HG03175 (cell line): Measurements from ENCODE around the gene ZNF780B.

Experiments used
- ATAC-seq: cut with Tn5 transposase; IDR thresholded peaks from one replicate; pipeline ENCODE4 v1.9.1; 2021; ENCODE audit warnings: mild to moderate bottlenecking, moderate library complexity; ENCODE audit not compliant: unreplicated experiment

ZNF780B gene

DNA sequence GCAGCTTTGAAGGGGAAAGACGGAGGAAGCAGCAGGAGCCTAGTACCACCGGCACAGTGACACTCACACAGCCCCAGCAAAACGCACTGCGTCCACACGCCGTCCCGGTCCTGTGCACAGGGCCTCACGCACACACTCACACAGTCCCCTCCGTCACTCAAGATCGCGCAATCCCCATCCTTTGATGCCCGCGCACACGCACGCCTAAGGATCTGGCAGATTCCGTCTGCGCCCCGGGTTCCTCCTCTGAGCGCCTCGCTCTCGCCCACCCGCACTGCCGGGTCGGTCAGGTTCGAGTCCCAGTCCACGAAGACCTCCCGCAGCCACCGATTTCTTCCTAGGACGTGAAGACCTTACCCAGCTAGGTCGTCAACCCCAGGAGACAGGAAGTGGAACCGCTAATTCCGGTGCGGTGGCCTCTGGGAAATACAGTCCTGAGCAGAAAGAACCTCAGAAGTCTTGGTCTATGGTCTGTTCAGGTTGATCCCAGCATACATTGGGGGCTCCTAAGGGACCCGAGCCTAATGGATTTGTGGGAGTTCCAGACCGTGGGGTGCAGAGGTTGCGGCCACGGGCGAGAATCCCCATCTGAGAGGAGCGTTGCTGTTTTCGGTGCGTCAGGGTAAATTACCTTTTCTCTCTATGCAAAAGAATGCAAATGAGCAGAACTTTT, at the start of gene ZNF780B:
TSS of gene ZNF780B (minus strand) at position 400 of the 673 bp plus-strand sequence. CDS start 5,899 bp downstream, outside the sequence.
- ATAC-seq = peak; percentile 76

DNA sequence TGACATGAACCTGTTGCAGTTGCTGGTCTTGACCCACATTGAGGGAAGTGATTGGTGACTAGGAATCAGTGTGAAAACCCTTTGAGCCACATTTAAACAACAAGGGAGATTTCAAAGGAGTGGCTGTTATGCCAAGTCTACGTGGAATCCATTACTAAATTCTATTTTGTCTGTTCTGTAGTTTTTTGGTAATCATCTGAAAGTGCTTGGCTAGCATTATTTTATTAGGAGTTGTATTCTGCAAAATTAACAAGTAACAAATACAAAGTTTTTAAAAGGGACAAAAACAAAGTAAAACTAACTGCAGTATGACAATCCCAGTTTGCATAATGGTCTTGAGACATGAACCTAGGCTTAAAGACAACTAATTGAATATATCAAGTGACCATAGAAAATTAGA, 48.7 kb upstream of the ZNF780B start:
- ATAC-seq = no peak

- ATAC-seq = no peak
These were observed 47.6 kb upstream of the ZNF780B start for GRCh38 chr19:40103600-40103999.

GRCh38 chr19:40101813-40102212, 45.8 kb upstream of the ZNF780B start:
- ATAC-seq = no peak

GRCh38 chr19:40093416-40093815, 37.4 kb upstream of the ZNF780B start:
- ATAC-seq = no peak

DNA sequence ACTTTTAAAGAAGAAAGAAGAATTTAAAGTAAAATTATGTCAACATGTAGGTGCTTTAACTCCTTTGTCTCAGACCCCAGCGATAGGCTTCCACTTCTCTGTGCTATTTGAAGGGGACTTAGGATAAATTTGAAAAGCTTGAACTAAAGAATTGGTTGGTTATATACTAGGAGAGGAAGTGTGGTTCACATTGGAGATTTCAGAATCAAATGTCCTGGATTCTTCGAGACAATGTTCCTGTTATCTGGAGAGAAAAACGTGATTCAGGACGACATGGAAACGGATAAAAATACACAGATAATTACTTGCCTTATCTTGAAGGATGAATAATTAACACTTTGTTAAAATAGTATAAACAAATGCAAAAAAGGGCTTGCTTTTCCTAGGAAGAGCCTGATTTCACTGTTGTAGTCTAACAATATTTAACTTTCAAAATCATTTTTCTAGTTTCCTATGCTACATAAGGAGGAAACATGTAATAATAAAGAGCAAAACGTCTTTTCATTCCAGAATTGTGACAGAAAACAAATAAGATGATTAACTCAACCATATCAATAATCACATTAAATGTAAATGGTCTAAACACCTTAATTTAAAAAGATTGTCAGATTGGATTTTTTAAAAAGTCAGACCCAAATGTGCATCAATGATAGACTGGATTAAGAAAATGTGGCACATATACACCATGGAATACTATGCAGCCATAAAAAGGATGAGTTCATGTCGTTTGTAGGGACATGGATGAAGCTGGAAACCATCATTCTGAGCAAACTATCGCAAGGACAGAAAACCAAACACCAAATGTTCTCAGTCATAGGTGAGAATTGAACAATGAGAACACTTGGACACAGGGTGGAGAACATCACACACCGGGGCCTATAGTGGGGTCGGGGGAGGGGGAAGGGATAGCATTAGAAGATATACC, 35.4 kb upstream of the ZNF780B start:
- no peak for ATAC-seq

DNA sequence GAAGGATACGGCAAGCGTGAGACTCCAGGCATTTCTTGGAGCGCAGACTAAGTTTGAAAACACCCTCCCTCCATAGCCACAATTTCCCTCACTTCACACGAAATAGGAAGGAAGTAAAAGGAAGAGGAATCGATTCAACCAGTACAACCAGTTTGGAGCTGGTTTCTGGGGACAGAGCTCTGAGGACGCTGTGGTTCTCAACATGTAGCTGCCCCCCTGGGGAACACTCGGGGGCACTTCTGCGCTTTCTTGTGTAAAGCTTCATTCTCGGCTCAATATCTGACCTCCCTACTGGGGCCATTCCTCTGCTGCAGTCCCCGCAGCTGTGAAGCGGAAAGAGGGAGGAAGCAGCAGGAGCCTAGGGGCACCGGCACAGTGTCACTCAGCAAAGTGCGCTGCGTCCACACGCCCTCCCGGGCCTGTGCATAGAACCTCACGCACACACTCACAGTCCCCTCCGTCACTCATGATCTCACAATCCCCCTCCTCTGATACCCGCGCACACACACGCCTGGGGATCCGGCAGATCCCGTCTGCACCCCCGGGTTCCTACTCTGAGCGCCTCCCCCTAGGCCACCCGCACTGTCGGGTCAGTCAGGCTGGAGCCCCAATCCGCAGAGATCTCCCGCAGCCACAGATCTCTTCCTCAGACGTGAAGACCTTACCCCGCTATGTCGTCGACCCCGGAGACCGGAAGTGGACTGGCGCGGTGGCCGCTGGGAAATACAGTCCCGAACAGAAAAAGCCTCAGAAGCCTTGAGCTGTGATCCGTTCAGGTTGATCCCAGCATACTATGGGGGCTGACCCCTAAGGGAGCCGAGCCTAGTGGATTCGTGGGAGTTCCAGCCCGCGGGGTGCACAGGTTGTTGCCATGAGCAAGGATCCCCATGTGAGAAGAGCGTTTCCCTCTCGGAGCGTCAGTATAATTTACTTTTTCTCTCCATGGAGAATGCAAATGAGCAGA, 34.5 kb upstream of the ZNF780B start, which contains the start of gene ZNF780A:
TSS of gene ZNF780A (minus strand) at position 703 of the 964 bp plus-strand sequence. CDS start 6,190 bp downstream, outside the sequence.
- peak; percentile 83 for ATAC-seq

- ATAC-seq = no peak
These were observed 33.4 kb upstream of the ZNF780B start for GRCh38 chr19:40089462-40089861.

GRCh38 chr19:40088299-40089047, 32.4 kb upstream of the ZNF780B start:
- ATAC-seq = no peak

DNA sequence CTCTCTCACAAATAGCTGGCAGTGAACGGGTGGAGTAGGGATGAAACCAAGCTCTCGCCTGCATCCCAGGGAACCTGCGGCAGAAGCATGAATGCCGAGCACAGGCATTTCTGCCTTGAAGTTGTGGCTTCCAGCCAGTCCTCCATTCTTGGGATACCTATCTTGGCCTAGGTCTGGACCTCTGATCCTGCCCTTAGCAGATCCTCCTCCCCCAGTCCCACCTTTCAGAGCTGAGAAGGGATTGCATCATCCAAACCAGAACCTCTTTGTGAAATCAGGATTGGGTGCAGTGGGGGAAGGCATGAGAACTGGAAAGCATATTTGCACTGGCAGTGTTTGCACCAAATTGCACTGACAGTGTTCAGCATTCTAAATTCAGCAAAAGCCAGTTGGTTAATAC, 28.9 kb upstream of the ZNF780B start:
- ATAC-seq = no peak

- ATAC-seq = no peak
These were observed 25.4 kb upstream of the ZNF780B start for GRCh38 chr19:40081411-40081810.

DNA sequence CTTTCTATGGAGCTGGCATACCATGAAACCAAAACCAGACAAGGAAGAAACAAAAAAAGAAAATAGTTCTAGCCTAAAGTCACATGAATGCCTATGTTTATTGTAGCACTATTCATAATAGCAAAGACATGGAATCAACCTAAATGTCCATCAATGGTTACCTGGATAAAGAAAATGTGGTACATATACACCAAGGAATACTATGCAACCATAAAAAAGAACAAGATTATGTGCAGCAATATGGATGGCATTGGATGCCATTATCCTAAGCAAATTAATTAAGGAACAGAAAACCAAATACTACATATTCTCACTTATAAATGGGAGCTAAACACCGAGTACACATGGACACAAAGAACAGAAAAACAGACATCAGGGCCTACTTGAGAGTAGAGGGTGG, 24.3 kb upstream of the ZNF780B start:
- no peak for ATAC-seq

GRCh38 chr19:40078377-40078776, 22.3 kb upstream of the ZNF780B start:
- ATAC-seq = no peak

- ATAC-seq = no peak
These were observed 14.0 kb upstream of the ZNF780B start for GRCh38 chr19:40070058-40070457.

GRCh38 chr19:40059624-40060023, 3.6 kb upstream of the ZNF780B start:
- ATAC-seq = no peak

DNA sequence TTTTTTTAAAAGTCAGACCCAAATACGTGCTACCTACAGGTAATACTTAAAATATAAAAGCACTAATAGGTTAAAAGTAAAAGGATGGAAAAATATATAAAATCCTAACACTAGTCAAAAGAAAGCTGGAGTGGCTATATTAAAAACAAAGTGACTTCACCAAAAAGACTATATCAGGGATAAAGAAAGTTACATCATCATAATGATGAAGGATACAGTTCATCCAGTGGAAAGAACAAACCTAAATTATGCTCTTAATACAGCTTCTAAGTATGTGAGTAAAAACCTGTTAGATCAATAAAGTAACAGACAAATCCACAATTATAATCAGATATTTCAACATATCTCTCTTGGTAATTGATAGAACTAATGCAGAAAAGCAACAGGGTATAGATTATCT, 1.1 kb upstream of the ZNF780B start:
- ATAC-seq = no peak

DNA sequence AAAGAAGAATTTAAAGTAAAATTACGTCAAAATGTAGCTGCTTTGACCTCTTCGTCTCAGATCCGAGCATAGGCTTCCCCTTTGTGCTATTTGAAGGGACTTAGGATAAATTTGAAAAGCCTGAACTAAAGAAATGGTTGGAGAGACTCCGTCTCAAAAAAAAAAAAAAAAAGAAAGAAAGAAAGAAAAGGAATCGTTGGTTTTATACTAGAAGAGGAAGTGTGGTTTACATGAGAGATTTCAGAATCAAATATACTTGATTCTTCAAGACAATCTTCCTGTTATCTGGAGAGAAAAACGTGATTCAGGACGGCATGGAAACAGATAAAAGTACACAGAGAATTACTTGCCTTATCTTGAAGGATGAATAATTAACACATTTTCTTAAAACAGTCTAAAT, 474 bp upstream of the ZNF780B start:
- ATAC-seq = no peak

DNA sequence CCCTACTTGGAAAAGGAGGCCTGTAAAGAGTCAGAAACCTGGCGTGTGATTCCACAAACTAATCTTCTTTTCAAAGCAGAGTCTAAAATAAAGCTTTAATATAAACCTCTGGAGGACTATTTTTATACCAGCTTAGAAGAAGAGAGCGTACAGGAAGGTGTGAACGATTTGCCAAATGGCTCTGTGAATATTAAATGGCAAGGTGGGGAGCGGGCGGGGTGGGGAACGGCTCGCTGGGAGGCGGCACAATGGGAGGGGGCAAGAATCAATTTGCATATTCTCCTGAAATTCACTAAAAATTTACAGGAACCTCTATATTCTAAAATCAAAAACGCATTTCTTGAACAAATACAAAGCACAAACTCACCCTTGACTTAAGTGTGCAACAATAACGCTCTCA, 982 bp downstream of the ZNF780B start:
- no peak for ATAC-seq

DNA sequence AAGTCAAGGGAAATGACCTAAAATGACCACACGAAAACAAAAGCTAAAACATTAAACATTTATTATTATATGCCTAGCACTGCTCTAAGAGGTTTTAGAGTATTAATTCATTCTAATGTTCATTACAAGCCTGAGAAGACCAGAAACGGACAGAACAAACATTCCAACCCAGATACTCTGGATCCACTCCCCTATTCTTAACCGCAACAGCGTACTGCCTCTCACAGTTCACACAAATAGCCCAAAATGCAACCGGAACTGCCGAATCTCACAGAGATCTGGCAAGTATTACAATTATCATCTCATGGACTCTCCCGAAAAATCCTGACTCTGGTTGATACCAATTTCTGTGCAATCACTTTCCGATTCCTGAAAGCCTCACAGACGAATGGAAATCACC, 1.4 kb downstream of the ZNF780B start:
- ATAC-seq = no peak

GRCh38 chr19:40053491-40053890, 2.5 kb downstream of the ZNF780B start:
- ATAC-seq = no peak
